Measurements from ENCODE around the gene RTN3. TPM values are rescaled to one million over a fixed set of nuclear protein-coding genes. Genes with fewer than 3 reads are reported as not detected.
A peak's percentile ranks its signal among the peaks of the same experiment; 100 is the strongest.

Gene RTN3
- total and polyA plus RNA-seq, 9 of the 15 experiments (the other 6 are each of a cell fraction or from before 2014, with no cell fraction given): 41.6 to 169 (median 93.5) TPM

GRCh38 chr11:63769042-63769713, 87.9 kb downstream of the RTN3 start (continued):
- TF ChIP-seq DEAF1 (CRISPR knock-in tag; IDR thresholded peaks at IDR 0.05): no peak
- peak; percentile 64 to 69 for TF ChIP-seq MAZ (CRISPR knock-in tag; conservative IDR thresholded peaks at IDR 0.05 in 1 of 2, IDR thresholded peaks at IDR 0.05 in 1 of 2)
- peak; percentile 62 for TF ChIP-seq NFE2 (IDR thresholded peaks at IDR 0.05; ENCODE audit: low read depth)
- TF ChIP-seq THAP12 (CRISPR knock-in tag; IDR thresholded peaks at IDR 0.05): peak; percentile 47; the same call in 1 of the 2 replicates
- peak; percentile 72; the same call in 1 of the 2 replicates for TF ChIP-seq GATAD2B (IDR thresholded peaks at IDR 0.05; ENCODE audit: borderline replicate concordance)
- peak; percentile 34 to 56; a peak in 3 of 4 replicates for TF ChIP-seq NONO (IDR thresholded peaks at IDR 0.05; ENCODE audit: low read depth in 2 of 2, low read length in 1 of 2)
- no peak for TF ChIP-seq NR2C2 (CRISPR knock-in tag; IDR thresholded peaks at IDR 0.05)
- TF ChIP-seq NR2C2 (tag; IDR thresholded peaks at IDR 0.05): peak; percentile 37; the same call in 1 of the 2 replicates
- no peak for TF ChIP-seq MTF1 (CRISPR knock-in tag; IDR thresholded peaks at IDR 0.05; ENCODE audit: borderline replicate concordance)
- peak; percentile 72 for TF ChIP-seq EGR1 (conservative IDR thresholded peaks at IDR 0.05)
- TF ChIP-seq L3MBTL2 (IDR thresholded peaks at IDR 0.05): peak; percentile 27; the same call in 1 of the 2 replicates
- peak; percentile 19; the same call in 1 of the 2 replicates for TF ChIP-seq DPF2 (IDR thresholded peaks at IDR 0.05)
- no peak for TF ChIP-seq TCF15 (CRISPR knock-in tag; IDR thresholded peaks at IDR 0.05)
- peak; percentile 28; the same call in 1 of the 2 replicates for TF ChIP-seq NFIC (IDR thresholded peaks at IDR 0.05)
- TF ChIP-seq ZFX (CRISPR knock-in tag; IDR thresholded peaks at IDR 0.05): peak; percentile 55; the same call in 1 of the 2 replicates
- TF ChIP-seq ZNF766 (CRISPR knock-in tag; conservative IDR thresholded peaks at IDR 0.05): no peak
- TF ChIP-seq ZNF717 (CRISPR knock-in tag; IDR thresholded peaks at IDR 0.05): no peak
- no peak for TF ChIP-seq TRIM24 (IDR thresholded peaks at IDR 0.05)
- TF ChIP-seq ZBTB1 (CRISPR knock-in tag; IDR thresholded peaks at IDR 0.05; ENCODE audit: borderline replicate concordance, low read depth): 0 out of 2 replicates have a peak, but pooled peaks have one; percentile 55

Data from K562 (cell line).